ENCODE data around the gene GOLGA2. TPM values are rescaled to one million over a fixed set of nuclear protein-coding genes. Genes with fewer than 3 reads are reported as not detected.
A peak's percentile ranks its signal among the peaks of the same experiment; 100 is the strongest.

The GOLGA2 gene
- total RNA-seq, 4 donors from 2014 or later, result 81.8 to 123 (median 116) TPM

DNA sequence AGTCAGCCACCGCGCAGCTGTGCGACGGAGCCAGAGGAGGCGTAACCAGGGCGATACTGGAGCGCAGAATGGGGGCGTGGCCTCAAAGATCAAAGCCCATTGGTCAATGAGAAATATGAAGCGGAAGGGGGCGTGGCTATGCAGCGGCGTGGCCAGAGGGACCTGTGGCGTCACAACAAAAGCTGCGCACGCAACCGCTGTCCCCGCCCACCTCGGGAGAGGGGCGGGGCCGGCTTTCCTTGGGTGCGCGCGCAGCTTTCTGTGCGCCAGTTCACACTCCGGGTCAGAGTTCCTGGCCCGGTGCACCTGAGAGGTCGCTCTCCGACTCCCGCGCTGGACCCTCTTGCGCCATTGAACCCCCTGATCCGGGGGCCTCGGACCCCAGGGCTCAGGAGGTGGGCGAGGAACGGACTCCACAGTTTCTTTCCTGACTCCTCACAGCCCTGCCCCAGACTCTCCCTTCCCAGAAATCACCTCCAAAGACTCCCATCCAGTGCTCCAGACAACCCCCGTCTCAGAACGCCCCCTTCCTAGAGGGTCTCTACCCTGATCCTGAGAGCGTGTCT, 284 bp upstream of the GOLGA2 start, which contains the start of gene SWI5:
SWI5 (plus strand) TSS at position 269 of the 566 bp plus-strand sequence.
- WGBS, 2 donors, result 0% methylated on average over 26 to 37 of the region's 38 CpGs
- intact Hi-C loops (cut with DNase I; ENCODE audit: low total_unique reads), result no loop called here
- H3K4me3 ChIP-seq (ENCODE audit: low read depth, poor library complexity, severe bottlenecking), result peak within 1 kb of the TSS; percentile 88
- peak; percentile 100 for DNase-seq (ENCODE audit: low spot score in 2 of 2)
- TF ChIP-seq, protein P1, sequence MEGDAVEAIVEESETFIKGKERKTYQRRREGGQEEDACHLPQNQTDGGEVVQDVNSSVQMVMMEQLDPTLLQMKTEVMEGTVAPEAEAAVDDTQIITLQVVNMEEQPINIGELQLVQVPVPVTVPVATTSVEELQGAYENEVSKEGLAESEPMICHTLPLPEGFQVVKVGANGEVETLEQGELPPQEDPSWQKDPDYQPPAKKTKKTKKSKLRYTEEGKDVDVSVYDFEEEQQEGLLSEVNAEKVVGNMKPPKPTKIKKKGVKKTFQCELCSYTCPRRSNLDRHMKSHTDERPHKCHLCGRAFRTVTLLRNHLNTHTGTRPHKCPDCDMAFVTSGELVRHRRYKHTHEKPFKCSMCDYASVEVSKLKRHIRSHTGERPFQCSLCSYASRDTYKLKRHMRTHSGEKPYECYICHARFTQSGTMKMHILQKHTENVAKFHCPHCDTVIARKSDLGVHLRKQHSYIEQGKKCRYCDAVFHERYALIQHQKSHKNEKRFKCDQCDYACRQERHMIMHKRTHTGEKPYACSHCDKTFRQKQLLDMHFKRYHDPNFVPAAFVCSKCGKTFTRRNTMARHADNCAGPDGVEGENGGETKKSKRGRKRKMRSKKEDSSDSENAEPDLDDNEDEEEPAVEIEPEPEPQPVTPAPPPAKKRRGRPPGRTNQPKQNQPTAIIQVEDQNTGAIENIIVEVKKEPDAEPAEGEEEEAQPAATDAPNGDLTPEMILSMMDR (IDR thresholded peaks at IDR 0.05), result no peak
- peak in 1 of 2 donors; percentile 92 for TF ChIP-seq POLR2A (IDR thresholded peaks at IDR 0.05)

DNA sequence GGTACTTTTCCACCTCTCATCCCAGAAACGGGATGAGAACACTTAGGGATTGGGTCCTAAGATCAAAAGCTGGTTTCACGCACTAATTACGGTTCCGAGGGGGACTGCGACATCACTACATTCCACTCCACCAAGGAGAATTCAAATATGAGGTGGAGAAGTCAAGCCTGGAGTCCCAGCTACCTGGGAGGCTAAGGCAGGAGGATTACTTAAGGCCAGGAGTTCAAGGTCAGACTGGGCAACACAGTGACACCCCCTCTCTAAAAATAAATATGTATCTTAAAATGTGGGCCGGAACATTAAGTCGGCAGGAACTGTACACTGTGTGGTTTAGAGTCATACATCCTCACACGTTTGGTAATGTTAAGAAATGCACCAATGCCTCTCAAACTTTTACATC, 1.6 kb downstream of the GOLGA2 start:
- H3K4me3 ChIP-seq (ENCODE audit: low read depth, poor library complexity, severe bottlenecking), result no peak overlapping the region
- intact Hi-C loops (cut with DNase I; ENCODE audit: low total_unique reads), result no loop called here
- DNase-seq (ENCODE audit: low spot score in 2 of 2), result no peak
- TF ChIP-seq, protein P1 (IDR thresholded peaks at IDR 0.05), result no peak
- no peak for TF ChIP-seq POLR2A (IDR thresholded peaks at IDR 0.05)
- 62 to 65% methylated on average over 8 of the region's 8 CpGs for WGBS, 2 donors

DNA sequence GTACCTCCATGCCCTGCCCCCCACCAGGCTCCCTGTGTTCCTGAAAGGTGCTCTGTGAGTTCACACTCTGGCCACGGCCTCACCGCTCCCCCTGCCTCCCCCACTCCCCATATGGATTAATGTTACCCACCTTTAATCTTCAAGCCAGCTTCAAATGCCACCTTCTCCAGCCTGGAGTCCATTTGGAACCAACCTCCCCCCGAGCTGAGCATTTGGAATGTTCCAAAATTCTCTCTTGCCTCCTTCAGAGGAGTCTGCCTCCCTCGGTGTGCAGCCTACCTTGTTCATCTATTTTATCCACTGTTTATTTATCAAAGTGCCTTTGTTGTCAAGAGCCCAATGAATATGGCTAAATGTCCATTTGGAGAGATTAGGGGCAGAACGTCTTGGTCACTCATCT, 4.3 kb downstream of the GOLGA2 start:
- WGBS, 2 donors, result 76 to 81% methylated on average over 5 of the region's 5 CpGs
- intact Hi-C loops (cut with DNase I; ENCODE audit: low total_unique reads), result no loop called here
- no peak for DNase-seq (ENCODE audit: low spot score in 2 of 2)
- H3K4me3 ChIP-seq (ENCODE audit: low read depth, poor library complexity, severe bottlenecking), result no peak overlapping the region
- no peak for TF ChIP-seq POLR2A (IDR thresholded peaks at IDR 0.05)
- TF ChIP-seq, protein P1 (IDR thresholded peaks at IDR 0.05), result no peak

DNA sequence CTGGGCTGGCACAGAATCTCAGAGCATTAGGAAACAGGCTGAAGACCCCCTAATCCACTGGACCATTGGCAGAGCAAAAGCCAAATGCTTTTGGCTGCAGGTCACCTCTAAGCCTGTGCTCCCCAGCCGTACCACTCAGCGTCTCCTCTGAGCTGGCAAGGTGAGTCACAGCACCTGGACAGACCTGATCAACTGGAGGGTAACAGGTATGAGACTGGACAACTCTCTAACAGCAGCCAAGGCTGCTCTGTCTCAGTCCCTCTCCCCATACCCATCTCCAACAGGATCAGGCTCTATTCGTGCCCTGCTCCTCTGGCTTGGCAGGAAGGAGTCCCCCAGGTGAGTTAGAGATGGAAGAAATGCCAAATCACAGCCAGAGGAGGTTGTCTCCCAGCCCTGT, 4.7 kb downstream of the GOLGA2 start:
- WGBS, 2 donors, result 62 to 76% methylated on average over 3 of the region's 3 CpGs
- DNase-seq (ENCODE audit: low spot score in 2 of 2), result no peak
- no peak for TF ChIP-seq POLR2A (IDR thresholded peaks at IDR 0.05)
- TF ChIP-seq, protein P1 (IDR thresholded peaks at IDR 0.05), result no peak
- no peak overlapping the region for H3K4me3 ChIP-seq (ENCODE audit: low read depth, poor library complexity, severe bottlenecking)
- intact Hi-C loops (cut with DNase I; ENCODE audit: low total_unique reads), result no loop called here

DNA sequence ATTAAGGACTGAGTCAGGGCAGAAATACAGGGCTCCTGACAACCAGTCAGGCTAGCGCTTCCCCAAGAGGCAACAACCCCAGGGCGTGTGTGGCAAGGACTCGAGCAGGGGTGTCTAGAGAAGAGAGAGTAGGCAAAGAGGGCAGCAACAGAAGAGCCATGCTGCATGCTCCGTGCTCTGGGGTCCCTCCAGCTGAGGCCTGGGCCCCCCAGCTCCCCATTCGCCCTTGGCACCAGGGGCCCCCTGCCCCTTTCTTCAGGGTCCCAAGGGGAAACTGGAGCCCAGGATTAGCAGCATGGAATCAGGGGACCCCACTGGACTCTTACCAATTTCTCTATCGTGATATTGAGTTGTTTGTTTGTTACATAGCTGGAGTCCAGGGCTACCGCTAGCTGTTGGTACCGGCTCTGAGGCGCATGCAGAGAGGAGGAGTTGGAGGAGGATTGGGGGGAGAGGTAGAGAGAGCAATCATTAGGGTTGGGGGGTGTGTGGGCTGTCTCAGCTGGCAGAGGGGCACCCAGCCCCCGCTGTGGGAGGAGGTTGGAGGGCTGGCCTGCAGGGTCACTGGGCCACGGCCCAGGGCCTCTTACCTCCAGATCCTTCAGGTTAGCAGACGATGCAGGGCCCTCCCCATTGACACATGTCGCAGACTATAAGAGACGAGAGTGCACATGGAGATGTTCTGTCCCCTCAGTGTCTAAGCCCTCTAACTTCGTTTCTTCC, 8.8 kb downstream of the GOLGA2 start:
- H3K4me3 ChIP-seq (ENCODE audit: low read depth, poor library complexity, severe bottlenecking), result no peak overlapping the region
- no peak for DNase-seq (ENCODE audit: low spot score in 2 of 2)
- 90 to 94% methylated on average over 15 of the region's 15 CpGs for WGBS, 2 donors
- intact Hi-C loops (cut with DNase I; ENCODE audit: low total_unique reads), result no loop called here
- no peak for TF ChIP-seq POLR2A (IDR thresholded peaks at IDR 0.05)
- TF ChIP-seq, protein P1 (IDR thresholded peaks at IDR 0.05), result no peak
